Frontal cortex (tissue), 4 donors: ENCODE results near the gene BID. TPM values are rescaled to one million over a fixed set of nuclear protein-coding genes. Genes with fewer than 3 reads are reported as not detected.

Experiments
- DNase-seq, 2 donors: peaks; one replicate each; pipeline ENCODE4 v3.0.0; 2012; ENCODE audit warnings: low spot score in 2 of 2
- FAIRE-seq: peaks from 2 replicates; lab custom pipeline; 2012; peaks lifted over from hg19 to GRCh38; lab: Jason Lieb, UNC
- total RNA-seq: library from RNA; depleted of rRNA; stranded (reverse); fragments of >200 nt; gene quantifications from one replicate; pipeline ENCODE4 v1.2.3, GENCODE V29; 2014
- donor health status: control.
- donor health status: control.
- donor health status: control.

BID gene
- total RNA-seq, 1 donor from 2014 or later: 39.9 TPM

DNA sequence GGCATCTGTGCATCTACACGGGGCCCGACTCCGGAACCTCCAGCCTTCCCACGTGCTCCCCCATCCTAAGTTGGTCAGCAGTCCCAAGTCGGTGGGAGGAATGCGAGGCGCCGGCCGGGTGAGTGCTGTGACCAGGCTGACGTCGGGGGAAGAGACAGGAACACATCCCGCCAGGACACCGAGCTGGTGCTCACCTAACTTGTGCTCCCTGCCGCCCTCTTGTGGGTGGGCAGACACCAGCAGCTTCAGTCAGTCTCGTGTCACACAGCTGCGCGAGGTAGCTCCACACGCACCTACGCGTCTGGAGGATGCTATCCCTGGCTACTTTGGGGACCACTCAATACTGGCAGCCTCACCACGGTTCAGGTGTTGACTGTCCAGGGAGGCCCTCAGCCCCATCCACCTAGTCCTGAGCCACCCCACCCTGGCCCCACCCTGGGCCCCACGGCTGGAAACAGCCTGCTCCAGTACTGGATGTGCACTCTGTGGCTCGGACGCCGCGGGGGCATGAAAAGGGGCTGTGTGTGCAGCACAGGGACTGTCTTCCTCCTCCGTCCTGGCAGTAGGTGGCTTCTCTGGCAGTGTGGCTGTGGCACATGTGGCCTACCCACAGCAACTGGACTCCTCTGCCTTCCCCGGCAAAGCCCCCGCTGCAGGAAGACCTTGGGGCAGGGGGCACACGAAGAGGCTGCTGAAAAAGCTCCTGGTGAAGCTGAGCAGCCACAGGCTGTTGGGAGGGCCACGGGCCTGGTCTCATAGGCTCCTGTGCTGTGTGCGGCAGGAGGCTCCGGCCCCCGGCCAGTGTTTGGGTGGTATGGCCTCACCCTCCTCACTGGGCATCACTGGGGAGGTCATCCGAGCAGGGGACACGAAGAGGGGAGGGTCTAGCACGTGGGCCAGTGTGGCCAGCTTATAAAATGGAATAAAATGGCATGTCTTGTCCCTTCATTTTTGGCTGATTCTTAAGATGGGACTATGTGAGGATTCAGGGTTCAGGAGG, 11.2 kb upstream of the BID start:
- FAIRE-seq: no peak

GRCh38 chr22:17784776-17785175, 10.5 kb upstream of the BID start:
- FAIRE-seq (no peak), DNase-seq (no peak)

More for the DNA sequence above, 11.2 kb upstream of the BID start:
- DNase-seq: no peak

- no peak for DNase-seq
- FAIRE-seq: no peak
Observed at GRCh38 chr22:17783773-17784480, 9.7 kb upstream of the BID start.

GRCh38 chr22:17783312-17783711, 9.0 kb upstream of the BID start:
- FAIRE-seq (no peak), DNase-seq (no peak)

GRCh38 chr22:17782621-17783020, 8.4 kb upstream of the BID start:
- no peak for FAIRE-seq
- no peak for DNase-seq

DNA sequence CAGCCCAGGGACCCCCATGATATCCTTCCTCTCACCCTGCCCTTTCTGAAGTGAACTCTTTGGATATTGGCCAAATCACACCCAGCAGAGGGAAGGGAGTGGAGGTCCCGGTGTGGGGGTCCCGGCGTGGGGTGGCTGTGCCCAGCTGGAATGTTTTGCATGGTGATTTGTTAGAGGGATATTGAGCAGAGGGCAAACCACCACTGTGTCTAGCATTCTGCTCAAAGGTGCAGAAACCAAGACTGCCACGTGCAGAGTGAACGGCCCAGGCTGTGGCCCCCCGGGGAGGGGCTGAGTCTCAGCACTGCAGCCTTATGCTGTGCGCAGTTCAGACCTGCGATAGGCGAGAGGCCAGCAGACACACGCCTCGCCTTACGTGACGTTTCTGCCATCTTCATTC, 7.9 kb upstream of the BID start:
- no peak for DNase-seq
- no peak for FAIRE-seq

DNA sequence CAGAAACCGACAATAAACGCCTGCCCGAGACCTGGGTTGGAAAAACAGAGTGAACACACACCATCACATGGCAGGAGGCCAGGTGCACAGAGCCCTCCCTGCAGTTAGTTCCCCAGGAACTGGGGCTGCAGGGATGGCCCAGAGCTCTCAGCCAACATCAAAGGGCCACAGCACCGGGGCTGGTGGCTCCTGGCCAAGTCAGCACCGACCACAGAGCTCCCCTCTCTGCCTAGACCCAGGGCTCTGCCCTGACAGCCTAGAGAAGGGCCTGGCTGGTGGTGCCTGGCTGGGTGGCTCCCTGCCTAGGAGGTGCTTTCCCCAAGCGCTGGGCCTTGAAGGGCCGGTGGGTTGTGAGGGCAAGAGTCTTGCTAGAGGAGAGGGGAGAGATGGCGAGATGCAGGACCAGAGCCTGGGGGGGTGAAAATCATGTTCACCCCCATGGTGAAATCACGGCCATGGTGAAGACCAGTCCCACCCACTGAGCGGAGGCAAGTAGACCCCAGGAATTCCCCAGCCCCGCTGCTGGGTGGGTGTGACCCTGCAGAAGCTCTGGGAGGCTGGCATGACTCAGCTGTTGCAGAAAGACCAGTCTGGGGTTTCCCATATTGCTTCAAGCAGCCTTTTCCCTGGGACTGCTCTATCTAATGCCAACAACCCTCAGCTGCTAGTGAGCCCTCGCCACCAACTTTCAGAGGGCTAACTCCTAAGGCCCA, 7.2 kb upstream of the BID start:
- FAIRE-seq (no peak), DNase-seq (no peak)

DNA sequence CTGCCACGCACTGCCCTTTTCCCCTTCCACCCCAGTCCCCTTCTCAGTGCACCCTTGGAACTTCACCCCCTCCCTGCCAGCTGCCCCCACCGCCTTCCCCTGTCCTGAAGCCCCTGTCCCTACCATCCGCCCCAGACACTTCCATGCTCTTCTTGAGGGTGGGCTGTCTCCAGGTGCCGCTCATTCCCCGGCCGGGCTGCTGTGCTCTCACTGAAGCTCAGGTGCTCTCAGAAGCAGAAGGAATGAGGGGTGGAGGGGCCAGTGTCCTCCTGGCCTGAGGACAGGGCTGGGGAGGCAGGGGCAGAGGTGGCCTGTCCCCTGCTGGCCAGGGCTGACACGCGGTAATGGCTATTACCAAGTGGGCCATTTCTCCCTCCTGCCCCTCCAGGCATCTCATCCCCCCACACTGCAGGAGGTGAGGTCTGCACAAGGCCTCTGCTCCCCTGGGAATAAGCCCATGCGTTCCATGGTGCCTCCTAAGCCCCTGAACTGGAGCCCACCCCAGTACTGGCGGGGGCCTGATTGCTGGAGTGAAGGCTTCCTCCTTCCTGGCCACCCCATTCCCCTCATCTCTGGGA, 6.6 kb upstream of the BID start:
- DNase-seq (no peak), FAIRE-seq (no peak)

GRCh38 chr22:17780116-17780740, 6.0 kb upstream of the BID start:
- DNase-seq (no peak), FAIRE-seq (no peak)

DNA sequence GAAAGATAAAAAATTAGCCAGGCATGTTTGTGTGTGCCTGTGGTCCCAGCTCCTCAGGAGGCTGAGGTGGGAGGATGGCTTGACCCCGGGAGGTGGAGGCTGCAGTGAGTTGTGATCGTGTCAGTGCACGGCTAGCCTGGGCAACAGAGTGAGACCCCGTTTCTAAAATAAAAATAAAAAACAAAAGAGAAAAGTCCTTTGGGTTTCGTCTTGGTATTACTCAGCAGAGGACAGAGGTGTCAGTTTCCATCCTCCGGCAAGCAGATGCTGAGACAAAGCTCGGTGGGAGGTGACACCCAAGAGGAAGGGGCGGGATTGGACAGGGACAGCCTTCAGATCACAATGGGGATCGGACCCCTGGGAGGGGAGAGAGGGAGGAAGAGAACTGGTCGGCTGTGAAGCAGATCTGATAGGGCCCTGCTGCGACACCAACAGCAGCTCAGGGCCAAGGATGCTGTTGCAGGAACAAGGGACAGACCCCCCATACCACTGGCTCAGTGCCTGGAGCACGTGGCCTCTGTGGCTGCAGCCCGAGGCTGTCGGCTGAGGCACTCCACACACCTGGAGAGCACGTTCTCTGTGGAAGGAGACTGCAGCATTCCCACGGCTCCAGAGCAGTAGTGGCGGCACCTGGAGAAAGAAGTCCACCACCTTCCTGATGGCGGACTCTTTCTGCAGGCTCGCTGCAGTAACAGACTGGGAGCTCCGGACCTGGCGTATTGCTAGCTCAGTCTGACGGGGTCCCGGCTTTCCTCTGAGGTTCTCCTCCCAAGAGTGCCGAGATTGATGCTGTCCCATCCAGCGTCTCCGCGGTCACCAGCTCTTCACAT, 5.2 kb upstream of the BID start:
- DNase-seq (no peak), FAIRE-seq (no peak)

DNA sequence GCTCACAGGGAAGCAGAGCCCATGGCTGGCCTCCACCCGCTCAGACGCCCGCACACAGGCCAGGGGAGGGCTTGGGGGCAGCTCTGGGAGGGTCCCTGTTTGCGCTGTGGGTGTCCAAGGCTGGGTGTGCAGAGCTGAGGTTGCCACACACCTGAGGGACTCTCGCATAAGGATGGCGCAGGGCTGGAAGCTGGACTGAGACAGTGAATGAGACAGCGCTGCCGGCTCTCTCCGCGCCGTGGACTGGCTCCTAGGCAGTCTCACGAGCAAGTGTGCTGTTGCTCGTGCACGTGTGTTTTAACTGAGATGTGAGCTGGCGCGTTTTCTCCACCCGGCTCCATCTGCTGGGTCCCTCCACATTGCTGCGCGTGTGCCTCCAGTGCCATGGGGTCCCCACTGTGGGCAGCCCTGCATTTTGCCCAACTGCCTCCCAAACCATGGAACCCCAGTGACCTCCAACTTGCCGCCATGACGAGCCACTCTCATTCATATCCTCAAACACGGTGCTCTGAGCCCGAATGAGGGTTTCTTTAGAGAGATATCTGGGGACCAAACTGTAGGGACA, 4.2 kb upstream of the BID start:
- DNase-seq (no peak), FAIRE-seq (no peak)

DNA sequence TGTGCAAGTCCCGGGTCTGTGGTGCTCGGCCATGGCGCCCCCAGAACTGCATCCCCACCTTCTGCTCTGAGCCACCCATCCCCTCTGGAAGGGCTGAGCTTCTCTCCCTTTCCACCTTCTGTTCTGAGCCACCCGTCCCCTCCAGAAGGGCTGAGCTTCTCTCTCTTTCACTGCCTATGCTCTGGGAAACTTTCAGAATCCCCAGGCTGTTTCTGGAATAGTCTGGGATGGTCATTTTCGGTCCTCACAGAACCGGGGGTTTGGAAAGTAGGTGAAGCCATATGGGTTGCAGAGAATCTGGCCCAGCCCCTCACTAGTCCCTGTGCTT, 3.4 kb upstream of the BID start:
- FAIRE-seq: no peak
- DNase-seq: no peak

- DNase-seq (no peak), FAIRE-seq (no peak)
Observed at GRCh38 chr22:17777005-17777716, 2.9 kb upstream of the BID start.

DNA sequence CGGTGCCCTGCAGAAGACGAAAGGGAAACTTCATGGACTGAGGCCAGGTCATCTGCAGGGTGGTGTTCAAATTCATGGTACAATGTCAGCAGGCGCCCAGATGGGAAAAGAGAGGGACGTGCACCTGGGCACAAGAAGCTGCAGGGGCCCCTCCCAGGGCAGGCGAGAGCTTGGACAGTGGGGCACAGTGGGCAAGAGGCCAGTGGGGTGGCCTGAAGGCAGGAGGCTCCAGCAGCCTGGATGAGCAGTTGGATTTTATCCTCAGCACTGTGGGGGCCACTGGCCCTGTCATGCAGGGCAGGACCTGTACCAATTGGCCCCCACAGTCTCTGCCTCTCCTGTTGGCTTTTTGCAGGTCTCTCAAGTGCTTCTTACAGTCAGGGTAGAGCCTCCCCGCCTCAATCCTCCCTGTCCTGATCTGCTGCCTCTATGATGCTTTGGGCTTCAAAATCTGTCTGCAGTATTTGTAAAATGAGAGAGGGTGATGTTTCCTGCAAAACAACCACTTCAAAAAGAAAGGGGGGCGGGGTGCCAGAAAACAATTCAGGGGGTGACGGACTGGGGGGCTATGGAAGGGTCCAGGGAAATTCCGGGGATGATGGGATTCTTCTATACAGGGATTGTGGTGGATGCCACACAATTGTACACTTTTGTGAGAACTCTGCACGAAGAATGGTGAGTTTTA, 1.7 kb upstream of the BID start:
- DNase-seq (no peak), FAIRE-seq (no peak)

DNA sequence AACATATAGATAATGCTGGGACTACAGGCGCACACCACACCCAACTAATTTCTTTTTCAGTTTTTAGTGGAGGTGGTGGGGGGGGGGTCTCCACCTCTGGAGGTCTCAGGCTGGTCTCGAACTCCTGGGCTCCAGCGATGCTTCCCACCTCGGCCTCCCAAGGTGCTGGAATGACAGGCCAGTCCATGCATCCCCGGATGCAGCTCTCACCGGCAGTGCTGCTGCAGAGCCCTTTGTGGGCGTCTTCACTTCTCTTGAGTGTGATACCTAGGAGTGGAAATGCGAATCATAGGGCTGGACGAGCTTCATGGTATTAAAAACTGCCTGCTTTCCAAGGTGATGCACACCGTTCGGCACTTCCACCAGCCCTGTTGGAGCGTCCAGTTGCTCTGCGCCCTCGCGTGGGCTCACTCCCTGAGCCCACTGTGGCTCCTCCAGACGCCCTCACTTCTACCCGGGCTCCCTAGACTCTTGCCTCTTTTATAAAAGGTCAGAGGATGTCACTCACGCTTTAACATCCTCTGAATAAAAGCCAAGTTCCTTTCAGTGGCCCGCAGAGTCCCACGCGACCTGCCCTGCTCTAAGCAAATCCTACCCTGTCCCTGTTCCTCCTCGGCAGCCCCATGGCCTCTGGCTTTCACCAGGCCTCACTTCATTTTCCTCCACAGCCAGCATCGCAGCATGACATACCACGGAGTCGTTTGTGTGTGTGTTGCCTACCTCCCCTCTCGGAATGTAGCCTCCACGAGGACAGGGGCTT, 837 bp upstream of the BID start:
- FAIRE-seq: no peak
- no peak for DNase-seq

DNA sequence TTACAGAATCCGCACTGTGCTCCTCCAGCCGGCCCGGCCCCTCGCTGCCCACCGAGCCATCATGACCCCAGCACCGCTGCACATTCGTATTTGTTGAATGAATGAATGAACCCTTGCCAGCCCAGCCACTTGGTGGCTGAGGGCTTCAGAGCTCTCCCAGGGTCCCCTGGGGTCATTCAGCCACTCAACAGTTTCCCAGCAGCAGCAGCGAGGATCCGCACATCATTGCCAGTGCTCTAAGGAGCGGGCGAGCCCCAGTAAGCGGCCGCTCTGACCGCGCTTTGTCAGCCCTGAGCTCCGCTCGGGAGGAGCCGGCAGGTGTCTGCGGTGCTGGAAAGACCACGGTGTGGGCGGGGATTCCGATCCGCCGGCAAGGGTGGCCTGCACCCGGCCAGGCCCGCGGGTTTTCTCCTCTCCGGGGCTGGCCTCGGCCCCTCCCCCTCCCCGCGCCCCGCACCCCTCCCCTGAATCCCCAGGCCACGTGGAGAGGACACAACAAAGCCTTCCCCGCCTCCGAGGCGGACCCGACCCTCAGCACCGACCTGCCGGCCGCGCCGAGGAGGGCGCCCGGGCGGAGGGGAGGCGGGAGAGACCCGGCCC, 563 bp downstream of the BID start:
- FAIRE-seq (no peak), DNase-seq (peak; percentile 75 to 78)
